GM12878 (cell line): ENCODE results near the gene RAB23. TPM values are rescaled to one million over a fixed set of nuclear protein-coding genes. Genes with fewer than 3 reads are reported as not detected.

Experiments
- ATAC-seq: fragments of 200-7000 bp; cut with Tn5 transposase; 3 replicates; pipeline ENCODE4 v1.9.1; 2020; ENCODE audit warnings: mild to moderate bottlenecking, moderate library complexity
- BruUV-seq: library from RNA; stranded (reverse); fragments of 400-500 nt; replicated peaks from 2 replicates; lab custom pipeline; 2021; lab: Mats Ljungman, UMichigan
- CTCF ChIA-PET: fragments of 300-600 bp; sonication (Branson Sonifier 250); formaldehyde crosslinking; extraction: SDS; loops from one replicate; lab custom pipeline; 2021; ENCODE audit warnings: inconsistent platforms; lab: Yijun Ruan, JAX
- POLR2A ChIA-PET: fragments of 350-600 bp; formaldehyde crosslinking; extraction: SDS; loops from one replicate; lab custom pipeline; 2021; ENCODE audit warnings: inconsistent platforms; lab: Charles Lee
- RAD21 ChIA-PET: fragments of 300-600 bp; sonication (Branson Sonifier 250); formaldehyde crosslinking; loops from one replicate; lab custom pipeline; 2023; ENCODE audit warnings: antibody characterized with exemption; ENCODE audit not compliant: unreplicated experiment; lab: Charles Lee
- SMC1A ChIA-PET: fragments of 300-600 bp; sonication (Branson Sonifier 250); formaldehyde crosslinking; loops from one replicate; lab custom pipeline; 2023; ENCODE audit not compliant: unreplicated experiment, uncharacterized antibody; lab: Charles Lee
- DNase-seq: peaks from one replicate; pipeline ENCODE4 v3.0.0-alpha.2; 2011; ENCODE audit warnings: low read depth, low spot score
- FAIRE-seq: peaks from 3 replicates; lab custom pipeline; 2011; peaks lifted over from hg19 to GRCh38; lab: Jason Lieb, UNC
- H2AFZ ChIP-seq: 2 replicates; pipeline ENCODE4 v1.6.0; 2011; ENCODE audit warnings: low read depth, low read length, control low read depth; ENCODE audit not compliant: control insufficient read depth
- H3K27ac ChIP-seq: 2 replicates; pipeline ENCODE4 v1.5.1; 2011; ENCODE audit warnings: control low read depth; ENCODE audit not compliant: control insufficient read depth, insufficient read depth
- H3K27me3 ChIP-seq, 2 experiments: replicated peaks in 1 of 2; 2 replicates each; pipeline versions ENCODE4 v1.6.0 to v1.6.1; 2011; ENCODE audit warnings: low read length in 1 of 2; ENCODE audit not compliant: control insufficient read depth in 2 of 2, insufficient read depth in 2 of 2
- H3K36me3 ChIP-seq, 2 experiments: 2 replicates each; pipeline ENCODE4 v1.5.1; 2011; ENCODE audit warnings: low read length in 1 of 2; ENCODE audit not compliant: control insufficient read depth in 2 of 2, insufficient read depth in 2 of 2
- H3K4me1 ChIP-seq: 2 replicates; pipeline ENCODE4 v1.6.1; 2011; ENCODE audit warnings: mild to moderate bottlenecking, low read length, moderate library complexity, mixed read lengths; ENCODE audit not compliant: control insufficient read depth, insufficient read depth
- H3K4me2 ChIP-seq: 2 replicates; pipeline ENCODE4 v1.6.0; 2011; ENCODE audit warnings: control low read depth; ENCODE audit not compliant: control insufficient read depth, insufficient read depth
- H3K4me3 ChIP-seq: fragments of 200-600 bp; sonication (generic); 2 replicates; pipeline ENCODE4 v1.5.1; 2016
- H3K79me2 ChIP-seq: 2 replicates; pipeline ENCODE4 v1.6.0; 2011; ENCODE audit warnings: low read length; ENCODE audit not compliant: control insufficient read depth, insufficient read depth
- H3K9ac ChIP-seq: 2 replicates; pipeline ENCODE4 v1.8.0; 2011; ENCODE audit warnings: low read length, control low read depth, mixed read lengths; ENCODE audit not compliant: control insufficient read depth, insufficient read depth
- H3K9me3 ChIP-seq: replicated peaks from 3 replicates; pipeline ENCODE4 v1.5.1; 2011; ENCODE audit warnings: mild to moderate bottlenecking, low read length; ENCODE audit not compliant: control insufficient read depth, insufficient read depth
- H4K20me1 ChIP-seq: 2 replicates; pipeline ENCODE4 v1.6.0; 2011; ENCODE audit not compliant: control insufficient read depth, insufficient read depth
- ATF2 ChIP-seq: IDR thresholded peaks from 2 replicates; pipeline ENCODE4 v1.6.1; 2012; ENCODE audit warnings: low read length, inconsistent platforms
- BCL11A ChIP-seq: IDR thresholded peaks from 2 replicates; pipeline ENCODE4 v1.6.1; 2011; ENCODE audit warnings: low read depth, low read length
- CHD2 ChIP-seq: IDR thresholded peaks from 2 replicates; pipeline ENCODE4 v1.6.1; 2011; ENCODE audit warnings: low read depth, low read length, improper control_type of control experiment, borderline replicate concordance
- CREM ChIP-seq: IDR thresholded peaks from 2 replicates; pipeline ENCODE4 v1.6.1; 2014; ENCODE audit warnings: antibody characterized with exemption, low read depth
- ETV6 ChIP-seq, 2 experiments: fragments of 450-650 bp in 1 of 2; IDR thresholded peaks in 1 of 2; conservative IDR thresholded peaks in 1 of 2; 2 replicates each; pipeline ENCODE4 v1.6.1; 2014; ENCODE audit warnings: antibody characterized with exemption in 1 of 2, borderline replicate concordance in 1 of 2, low read depth in 1 of 2, mild to moderate bottlenecking in 1 of 2, moderate library complexity in 1 of 2
- GABPA ChIP-seq: IDR thresholded peaks from 2 replicates; pipeline ENCODE4 v1.6.1; 2014; ENCODE audit warnings: antibody characterized with exemption, low read depth, mild to moderate bottlenecking, inconsistent platforms
- JUNB ChIP-seq: IDR thresholded peaks from 2 replicates; pipeline ENCODE4 v1.6.1; 2016; ENCODE audit warnings: antibody characterized with exemption, mild to moderate bottlenecking
- NFIC ChIP-seq: IDR thresholded peaks from 2 replicates; pipeline ENCODE4 v1.6.1; 2012; ENCODE audit warnings: low read depth, mild to moderate bottlenecking, inconsistent platforms, low read length, moderate library complexity
- PAX5 ChIP-seq: IDR thresholded peaks from 2 replicates; pipeline ENCODE4 v1.6.1; 2011; ENCODE audit warnings: low read depth, low read length, borderline replicate concordance
- RUNX3 ChIP-seq: IDR thresholded peaks from 2 replicates; pipeline ENCODE4 v1.6.1; 2012; ENCODE audit warnings: low read length, inconsistent platforms
- SIX5 ChIP-seq: IDR thresholded peaks from 2 replicates; pipeline ENCODE4 v1.6.1; 2011; ENCODE audit warnings: mild to moderate bottlenecking, low read depth, low read length, moderate library complexity; ENCODE audit not compliant: severe bottlenecking
- TCF7 ChIP-seq: IDR thresholded peaks from 2 replicates; pipeline ENCODE4 v1.6.1; 2014; ENCODE audit warnings: antibody characterized with exemption, borderline replicate concordance
- WGBS: methylation state at CpG from one replicate; pipeline ENCODE4 v1.1.6; 2016; ENCODE audit warnings: low lambda C conversion rate; ENCODE audit not compliant: insufficient replicate concordance, insufficient coverage; ENCODE audit errors: missing lambda C conversion rate; 5-methylcytosine and 5-hydroxymethylcytosine counted together
- in situ Hi-C: fragments of 300-500 bp; cut with MboI; formaldehyde crosslinking; loops from 9 replicates; pipeline ENCODE4 v1.14.3; 2018; ENCODE audit warnings: mixed read lengths
- intact Hi-C: fragments of 100-400 bp; cut with micrococcal nuclease; formaldehyde crosslinking; loops from one replicate; pipeline ENCODE4 v1.14.2; 2022; ENCODE audit not compliant: unreplicated experiment
- polyA plus RNA-seq, 11 experiments: library from polyadenylated mRNA; depleted of rRNA in 4 of 11; unstranded in 6 of 11; stranded (reverse) in 5 of 11; fragments of >200 nt; fragmentation: Nextera tagmentation in 4 of 11; fragmentation: Illumina TruSeq in 1 of 11; extraction: Ambion mirVana in 4 of 11; extraction: Trizol in 1 of 11; gene quantifications; 1 replicate in 1 of 11; 2 replicates in 10 of 11; pipeline versions ENCODE4 v1.2.1 to v1.2.3, GENCODE V29; 2011 to 2016; ENCODE audit warnings: inconsistent platforms in 2 of 11, missing spikeins in 2 of 11, low read depth in 1 of 11
- total RNA-seq, 4 experiments: library from RNA; depleted of rRNA in 3 of 4; stranded (reverse); fragments of >200 nt in 3 of 4; fragmentation: Illumina TruSeq in 1 of 4; extraction: Trizol in 1 of 4; gene quantifications; 2 replicates each; pipeline versions ENCODE4 v1.2.1 to v1.2.3, GENCODE V29; 2013 to 2021

Gene RAB23
- total and polyA plus RNA-seq, 10 of the 15 experiments (the other 5 are each of a cell fraction or from before 2014, with no cell fraction given), result 0.80 to 6.0 (median 3.1) TPM

DNA sequence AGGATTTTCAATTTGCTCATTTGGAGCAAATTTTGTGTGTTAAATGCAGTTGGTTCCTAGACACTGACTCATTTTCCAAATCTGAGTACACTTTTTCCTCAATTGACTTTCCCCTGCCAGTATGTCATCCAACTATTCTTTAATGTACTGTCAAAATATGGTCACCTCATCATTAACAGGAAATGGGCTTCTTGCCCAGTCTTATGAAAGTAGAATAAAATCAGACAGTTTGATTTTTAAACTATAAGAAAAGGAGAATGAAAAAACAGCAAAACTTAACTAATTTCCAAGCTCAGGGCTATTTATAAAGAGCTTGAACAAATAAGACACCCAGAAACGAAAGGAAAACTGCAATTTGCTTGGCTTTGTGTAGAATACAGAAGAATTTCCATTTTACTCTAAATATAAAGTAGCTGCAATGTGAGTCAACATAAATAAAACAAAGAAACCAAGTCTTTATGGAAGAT lies 43.7 kb upstream of the RAB23 start:
- in situ Hi-C loops (no loop called here), intact Hi-C loops (no loop called here)
- CTCF ChIA-PET, result interaction anchor here (0.9 to 3.7 kb wide), 5 partner anchors 50 to 361 kb away, joined by 3 to 40 read pairs (median 8); partner anchors contain the start of gene PRIM2
- Histone ChIP-seq H3K27ac (no peak overlapping the region), H3K36me3 (no peaks in the 10 kb centered on the region), H3K4me2 (0 out of 2 replicates have a peak overlapping the region, but pooled peaks have one; percentile 11), H3K4me3 (no peak overlapping the region), H4K20me1 (no peaks in the 10 kb centered on the region)
- no peak for FAIRE-seq
- POLR2A ChIA-PET, result no interaction called here
- ATAC-seq, result peak; percentile 38
- RAD21 ChIA-PET, result interaction anchor here (1.8 kb wide), 1 partner anchor 361 kb away, joined by 4 read pairs; no protein-coding TSS in a partner anchor
- TF ChIP-seq PAX5, result no peak
- TF ChIP-seq CHD2, result no peak
- TF ChIP-seq ETV6 (conservative IDR thresholded peaks at IDR 0.05 in 1 of 2, IDR thresholded peaks at IDR 0.05 in 1 of 2; ENCODE audit: borderline replicate concordance in 1 of 2, low read depth in 1 of 2), result peak in 1 of 2 experiments; percentile 35; a peak in 1 of 4 replicates
- TF ChIP-seq BCL11A, result 0 out of 2 replicates have a peak, but pooled peaks have one; percentile 13
- peak; percentile 51; the same call in 1 of the 2 replicates for TF ChIP-seq TCF7
- peak; percentile 79; the same call in 1 of the 2 replicates for TF ChIP-seq NFIC
- peak; percentile 54; the same call in 1 of the 2 replicates for TF ChIP-seq CREM
- peak; percentile 32; the same call in 1 of the 2 replicates for TF ChIP-seq ATF2
- 0 out of 2 replicates have a peak, but pooled peaks have one; percentile 13 for TF ChIP-seq GABPA
- TF ChIP-seq RUNX3, result peak; percentile 46; the same call in 1 of the 2 replicates
- TF ChIP-seq SIX5, result no peak
- peak; percentile 88 for TF ChIP-seq JUNB
- TF ChIP-seq, all 136 proteins: peak for 9
- Histone ChIP-seq H3K4me1 (no peaks in the 10 kb centered on the region), H2AFZ (no peak overlapping the region), H3K9me3 (no peaks in the 10 kb centered on the region), H3K27me3 (no peaks in the 10 kb centered on the region), H3K79me2 (no peaks in the 10 kb centered on the region), H3K9ac (no peak overlapping the region)
- SMC1A ChIA-PET, result interaction anchor here (0.6 to 4.1 kb wide), 11 partner anchors 12 to 361 kb away, joined by 3 to 21 read pairs (median 4); partner anchors contain the start of gene PRIM2
- no TSS peak for BruUV-seq
- no peak for DNase-seq
- WGBS, result 0% methylated on average over 1 of the region's 1 CpG
